ENCODE results near the gene NSFL1C. TPM values are rescaled to one million over a fixed set of nuclear protein-coding genes. Genes with fewer than 3 reads are reported as not detected.

NSFL1C gene
- total and polyA plus RNA-seq, 2 experiments from 2014 or later, result 36.0 to 98.8 TPM

- TF ChIP-seq EZH2phosphoT487 (IDR thresholded peaks at IDR 0.05; ENCODE audit: low read depth, severe bottlenecking, unreplicated experiment) (no peak), EZH2 (IDR thresholded peaks at IDR 0.05; ENCODE audit: borderline replicate concordance) (no peak), CTCF (IDR thresholded peaks at IDR 0.05; ENCODE audit: poor library complexity) (no peak)
- Histone ChIP-seq H3K9me2 (replicated peaks; ENCODE audit: insufficient read depth) (no peaks in the 10 kb centered on the region), H3K27ac (no peak overlapping the region), H2AFZ (no peak overlapping the region), H4K20me1 (ENCODE audit: insufficient read depth, poor library complexity, severe bottlenecking) (no peaks in the 10 kb centered on the region), H3K4me3 (no peak overlapping the region), H3K4me2 (no peak overlapping the region), H3K36me3 (replicated peaks; ENCODE audit: insufficient read depth, low read depth) (no peaks in the 10 kb centered on the region), H3K9me3 (ENCODE audit: low read depth) (no peaks in the 10 kb centered on the region), H3K27me3 (no peaks in the 10 kb centered on the region), H3K79me2 (no peaks in the 10 kb centered on the region), H3K4me1 (ENCODE audit: insufficient read depth) (peaks cover 2% of the 10 kb centered on the region)
- WGBS (ENCODE audit: low lambda C conversion rate, missing lambda C conversion rate), result 77% methylated on average over 7 of the region's 7 CpGs
- no peak for DNase-seq (ENCODE audit: low spot score)
These were observed 11.3 kb upstream of the NSFL1C start for GRCh38 chr20:1477896-1478490.

GRCh38 chr20:1474817-1475603 lies 8.4 kb upstream of the NSFL1C start:
- no peaks in the 10 kb centered on the region for H3K9me3 ChIP-seq (ENCODE audit: low read depth)
- H2AFZ ChIP-seq, result no peak overlapping the region
- H3K4me3 ChIP-seq, result no peak overlapping the region
- no peaks in the 10 kb centered on the region for H4K20me1 ChIP-seq (ENCODE audit: insufficient read depth, poor library complexity, severe bottlenecking)
- DNase-seq (ENCODE audit: low spot score), result no peak
- H3K4me2 ChIP-seq, result no peak overlapping the region
- no peaks in the 10 kb centered on the region for H3K36me3 ChIP-seq (replicated peaks; ENCODE audit: insufficient read depth, low read depth)
- H3K27me3 ChIP-seq, result no peaks in the 10 kb centered on the region
- peaks cover 8% of the 10 kb centered on the region for H3K4me1 ChIP-seq (ENCODE audit: insufficient read depth)
- no peaks in the 10 kb centered on the region for H3K9me2 ChIP-seq (replicated peaks; ENCODE audit: insufficient read depth)
- WGBS (ENCODE audit: low lambda C conversion rate, missing lambda C conversion rate), result 87% methylated on average over 4 of the region's 4 CpGs
- H3K27ac ChIP-seq, result no peak overlapping the region
- no peaks in the 10 kb centered on the region for H3K79me2 ChIP-seq
- TF ChIP-seq CTCF (IDR thresholded peaks at IDR 0.05; ENCODE audit: poor library complexity) (no peak), EZH2 (IDR thresholded peaks at IDR 0.05; ENCODE audit: borderline replicate concordance) (no peak), EZH2phosphoT487 (IDR thresholded peaks at IDR 0.05; ENCODE audit: low read depth, severe bottlenecking, unreplicated experiment) (no peak)

GRCh38 chr20:1474325-1474724 lies 7.7 kb upstream of the NSFL1C start:
- no peaks in the 10 kb centered on the region for H3K27me3 ChIP-seq
- H3K4me1 ChIP-seq (ENCODE audit: insufficient read depth), result peaks cover 12% of the 10 kb centered on the region
- H3K4me2 ChIP-seq, result no peak overlapping the region
- TF ChIP-seq EZH2phosphoT487 (IDR thresholded peaks at IDR 0.05; ENCODE audit: low read depth, severe bottlenecking, unreplicated experiment) (no peak), CTCF (IDR thresholded peaks at IDR 0.05; ENCODE audit: poor library complexity) (no peak), EZH2 (IDR thresholded peaks at IDR 0.05; ENCODE audit: borderline replicate concordance) (no peak)
- H3K36me3 ChIP-seq (replicated peaks; ENCODE audit: insufficient read depth, low read depth), result no peaks in the 10 kb centered on the region
- no peak for DNase-seq (ENCODE audit: low spot score)
- no peaks in the 10 kb centered on the region for H3K9me3 ChIP-seq (ENCODE audit: low read depth)
- no peaks in the 10 kb centered on the region for H3K9me2 ChIP-seq (replicated peaks; ENCODE audit: insufficient read depth)
- H3K27ac ChIP-seq, result no peak overlapping the region
- no peak overlapping the region for H3K4me3 ChIP-seq
- 95% methylated on average over 8 of the region's 8 CpGs for WGBS (ENCODE audit: low lambda C conversion rate, missing lambda C conversion rate)
- no peak overlapping the region for H2AFZ ChIP-seq
- no peaks in the 10 kb centered on the region for H4K20me1 ChIP-seq (ENCODE audit: insufficient read depth, poor library complexity, severe bottlenecking)
- no peaks in the 10 kb centered on the region for H3K79me2 ChIP-seq

Data from hepatocyte (in vitro differentiated cells).